Kidney epithelial cell (primary cell): ENCODE results near the gene ARL15. TPM values are rescaled to one million over a fixed set of nuclear protein-coding genes. Genes with fewer than 3 reads are reported as not detected.

Experiments used
- DNase-seq: peaks from one replicate; pipeline ENCODE4 v3.0.0-alpha.2; 2010; ENCODE audit warnings: low read depth
- H3K27me3 ChIP-seq: 2 replicates; pipeline ENCODE4 v1.6.0; 2011; ENCODE audit warnings: low read length; ENCODE audit not compliant: control insufficient read depth, insufficient read depth
- H3K36me3 ChIP-seq: 2 replicates; pipeline ENCODE4 v1.5.1; 2011; ENCODE audit warnings: low read length; ENCODE audit not compliant: control insufficient read depth, insufficient read depth
- H3K4me3 ChIP-seq: 2 replicates; pipeline ENCODE4 v1.5.1; 2011; ENCODE audit warnings: low read depth, mild to moderate bottlenecking, control low read depth, low read length
- total RNA-seq: library from RNA; depleted of rRNA; stranded (reverse); fragments of >200 nt; gene quantifications from 2 replicates; pipeline ENCODE4 v1.2.3, GENCODE V29; 2015
- TF ChIP-seq, protein P1 (sequence below): IDR thresholded peaks from 2 replicates; pipeline ENCODE4 v1.5.1; 2011; ENCODE audit warnings: mild to moderate bottlenecking, moderate library complexity, low read length, control low read depth, inconsistent platforms; ENCODE audit not compliant: insufficient read depth, poor library complexity, severe bottlenecking

ARL15 gene
- total RNA-seq, 1 donor from 2014 or later, result 9.7 TPM

DNA sequence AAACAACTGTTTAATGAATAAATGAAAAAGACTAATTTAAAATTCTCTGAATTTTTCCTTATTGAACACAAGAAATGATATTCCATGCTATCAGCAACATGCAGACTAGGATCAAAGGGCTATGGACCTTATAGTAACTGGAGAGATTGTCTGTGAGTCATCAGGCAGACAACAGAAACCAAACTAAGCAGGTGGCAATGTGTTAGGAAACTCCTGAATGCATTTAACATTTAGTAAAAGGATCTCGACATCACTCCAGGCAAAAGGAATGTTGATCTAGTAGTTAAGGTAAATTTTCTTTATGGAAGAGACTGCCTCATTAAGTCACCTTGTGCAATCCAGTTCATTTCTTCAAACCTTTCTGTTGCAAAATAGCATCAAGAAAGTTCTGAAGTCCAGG is 58.4 kb downstream of the ARL15 start:
- H3K36me3 ChIP-seq, result no peaks in the 10 kb centered on the region
- H3K4me3 ChIP-seq, result no peak overlapping the region
- DNase-seq, result peak; percentile 16
- TF ChIP-seq, protein P1, sequence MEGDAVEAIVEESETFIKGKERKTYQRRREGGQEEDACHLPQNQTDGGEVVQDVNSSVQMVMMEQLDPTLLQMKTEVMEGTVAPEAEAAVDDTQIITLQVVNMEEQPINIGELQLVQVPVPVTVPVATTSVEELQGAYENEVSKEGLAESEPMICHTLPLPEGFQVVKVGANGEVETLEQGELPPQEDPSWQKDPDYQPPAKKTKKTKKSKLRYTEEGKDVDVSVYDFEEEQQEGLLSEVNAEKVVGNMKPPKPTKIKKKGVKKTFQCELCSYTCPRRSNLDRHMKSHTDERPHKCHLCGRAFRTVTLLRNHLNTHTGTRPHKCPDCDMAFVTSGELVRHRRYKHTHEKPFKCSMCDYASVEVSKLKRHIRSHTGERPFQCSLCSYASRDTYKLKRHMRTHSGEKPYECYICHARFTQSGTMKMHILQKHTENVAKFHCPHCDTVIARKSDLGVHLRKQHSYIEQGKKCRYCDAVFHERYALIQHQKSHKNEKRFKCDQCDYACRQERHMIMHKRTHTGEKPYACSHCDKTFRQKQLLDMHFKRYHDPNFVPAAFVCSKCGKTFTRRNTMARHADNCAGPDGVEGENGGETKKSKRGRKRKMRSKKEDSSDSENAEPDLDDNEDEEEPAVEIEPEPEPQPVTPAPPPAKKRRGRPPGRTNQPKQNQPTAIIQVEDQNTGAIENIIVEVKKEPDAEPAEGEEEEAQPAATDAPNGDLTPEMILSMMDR, result no peak
- H3K27me3 ChIP-seq, result no peaks in the 10 kb centered on the region

DNA sequence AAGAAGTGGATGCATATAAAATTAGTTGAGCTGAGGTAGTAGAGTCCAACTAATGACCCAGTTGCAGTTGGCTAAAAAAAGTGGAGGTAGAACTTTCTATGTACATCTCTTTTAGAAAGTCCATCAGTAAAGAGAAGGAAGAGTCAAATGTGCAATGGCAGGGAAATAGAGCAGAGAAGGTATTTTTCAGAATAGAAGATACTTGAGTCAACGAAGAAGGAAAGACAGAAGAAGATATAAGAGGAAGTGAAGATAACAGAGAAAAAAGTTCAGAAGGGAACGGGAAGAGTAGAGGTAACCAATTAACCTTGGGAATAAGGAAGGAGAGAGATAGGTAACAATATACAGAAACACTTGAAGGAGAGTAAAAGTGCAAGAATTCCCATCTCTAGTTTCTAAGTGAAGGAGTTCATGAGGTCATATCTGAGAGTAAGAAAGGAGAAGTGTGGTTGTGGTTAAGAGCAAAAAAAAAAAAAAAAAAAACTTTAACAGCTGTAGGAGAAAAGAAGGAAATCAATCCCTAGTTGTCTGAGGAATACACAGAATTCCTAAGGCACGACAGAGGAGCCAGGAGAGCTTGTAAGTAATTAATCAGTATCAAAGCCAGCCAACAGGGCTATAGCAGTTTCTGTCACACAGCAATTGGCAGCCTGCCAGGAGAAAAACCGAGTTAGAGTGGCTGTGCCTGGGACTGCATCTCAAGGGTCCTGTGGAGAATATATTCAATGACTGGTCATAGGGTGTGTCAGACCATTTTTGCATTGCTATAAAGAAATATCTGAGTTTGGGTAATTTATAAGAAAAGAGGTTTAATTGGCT is 61.0 kb downstream of the ARL15 start:
- H3K27me3 ChIP-seq, result no peaks in the 10 kb centered on the region
- TF ChIP-seq, protein P1, result no peak
- DNase-seq, result no peak
- no peaks in the 10 kb centered on the region for H3K36me3 ChIP-seq
- no peak overlapping the region for H3K4me3 ChIP-seq

DNA sequence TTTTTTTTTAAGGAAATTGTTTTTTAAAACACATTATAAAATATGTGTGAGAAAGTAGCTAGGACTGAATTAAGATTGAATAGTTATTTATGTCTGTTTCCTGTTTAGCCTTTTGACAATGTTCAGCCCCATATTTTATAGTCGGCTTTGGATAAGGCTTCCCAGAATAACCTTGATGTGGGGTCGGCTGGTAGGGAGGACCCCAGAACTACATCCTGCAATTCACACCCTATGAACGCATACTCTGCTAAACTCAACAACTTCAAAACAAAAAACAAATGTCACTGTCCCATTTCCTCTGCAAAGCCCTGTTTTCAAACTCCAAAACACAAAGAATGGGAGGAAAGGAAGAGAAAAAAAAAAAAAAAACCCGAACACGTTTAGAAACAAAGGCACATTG is 63.1 kb downstream of the ARL15 start:
- Histone ChIP-seq H3K36me3 (no peaks in the 10 kb centered on the region), H3K4me3 (no peak overlapping the region), H3K27me3 (no peaks in the 10 kb centered on the region)
- TF ChIP-seq, protein P1, result no peak
- DNase-seq, result no peak

- Histone ChIP-seq H3K36me3 (no peaks in the 10 kb centered on the region), H3K4me3 (no peak overlapping the region), H3K27me3 (no peaks in the 10 kb centered on the region)
- no peak for DNase-seq
- TF ChIP-seq, protein P1, result peak; percentile 63
Measured at GRCh38 chr5:54243483-54244080, 66.8 kb downstream of the ARL15 start.

GRCh38 chr5:54242297-54242696 is 68.1 kb downstream of the ARL15 start:
- H3K36me3 ChIP-seq, result no peaks in the 10 kb centered on the region

More at GRCh38 chr5:54242297-54242696, 68.1 kb downstream of the ARL15 start:
- TF ChIP-seq, protein P1, result no peak
- H3K4me3 ChIP-seq, result no peak overlapping the region
- no peak for DNase-seq
- no peaks in the 10 kb centered on the region for H3K27me3 ChIP-seq
